ENCODE results near the gene SH3RF3.

The SH3RF3 gene

GRCh38 chr2:109297566-109298490 is 168.8 kb downstream of the SH3RF3 start:
- no peak for TF ChIP-seq CTCF (IDR thresholded peaks at IDR 0.05; ENCODE audit: control insufficient read depth, insufficient read depth, low read depth, low read length, missing control alignments)
- H3K4me3 ChIP-seq (ENCODE audit: control insufficient read depth, low read depth, low read length), result no peak overlapping the region
- no peak for DNase-seq (ENCODE audit: low read depth)

GRCh38 chr2:109298851-109299250 is 169.8 kb downstream of the SH3RF3 start:
- no peak overlapping the region for H3K4me3 ChIP-seq (ENCODE audit: control insufficient read depth, low read depth, low read length)
- DNase-seq (ENCODE audit: low read depth), result no peak
- TF ChIP-seq CTCF (IDR thresholded peaks at IDR 0.05; ENCODE audit: control insufficient read depth, insufficient read depth, low read depth, low read length, missing control alignments), result no peak

- no peak overlapping the region for H3K4me3 ChIP-seq (ENCODE audit: control insufficient read depth, low read depth, low read length)
- no peak for TF ChIP-seq CTCF (IDR thresholded peaks at IDR 0.05; ENCODE audit: control insufficient read depth, insufficient read depth, low read depth, low read length, missing control alignments)
- DNase-seq (ENCODE audit: low read depth), result no peak
These were observed 170.5 kb downstream of the SH3RF3 start for GRCh38 chr2:109299536-109299935.

- no peak for TF ChIP-seq CTCF (IDR thresholded peaks at IDR 0.05; ENCODE audit: control insufficient read depth, insufficient read depth, low read depth, low read length, missing control alignments)
- no peak overlapping the region for H3K4me3 ChIP-seq (ENCODE audit: control insufficient read depth, low read depth, low read length)
- DNase-seq (ENCODE audit: low read depth), result no peak
These were observed 171.6 kb downstream of the SH3RF3 start for GRCh38 chr2:109300582-109300981.

GRCh38 chr2:109301746-109302145 is 172.7 kb downstream of the SH3RF3 start:
- no peak for DNase-seq (ENCODE audit: low read depth)
- no peak overlapping the region for H3K4me3 ChIP-seq (ENCODE audit: control insufficient read depth, low read depth, low read length)
- no peak for TF ChIP-seq CTCF (IDR thresholded peaks at IDR 0.05; ENCODE audit: control insufficient read depth, insufficient read depth, low read depth, low read length, missing control alignments)

GRCh38 chr2:109302319-109302718 is 173.3 kb downstream of the SH3RF3 start:
- TF ChIP-seq CTCF (IDR thresholded peaks at IDR 0.05; ENCODE audit: control insufficient read depth, insufficient read depth, low read depth, low read length, missing control alignments), result no peak
- H3K4me3 ChIP-seq (ENCODE audit: control insufficient read depth, low read depth, low read length), result no peak overlapping the region
- DNase-seq (ENCODE audit: low read depth), result no peak
